Measurements from ENCODE around the gene EYA2.

The EYA2 gene

GRCh38 chr20:46933150-46933549, 38.5 kb downstream of the EYA2 start:
- DNase-seq: no peak

GRCh38 chr20:46934746-46935287, 40.2 kb downstream of the EYA2 start:
- no peak for DNase-seq

GRCh38 chr20:46935394-46936017, 40.9 kb downstream of the EYA2 start:
- no peak for DNase-seq

- DNase-seq: no peak
Observed at GRCh38 chr20:46936415-46937156, 41.9 kb downstream of the EYA2 start.

- no peak for DNase-seq
Observed at GRCh38 chr20:46937157-46937523, 42.5 kb downstream of the EYA2 start.

GRCh38 chr20:46937533-46938226, 43.0 kb downstream of the EYA2 start:
- DNase-seq: no peak

- DNase-seq: no peak
Observed at GRCh38 chr20:46938434-46938833, 43.8 kb downstream of the EYA2 start.

GRCh38 chr20:46939031-46939965, 44.7 kb downstream of the EYA2 start:
- no peak for DNase-seq

GRCh38 chr20:46940616-46941015, 46.0 kb downstream of the EYA2 start:
- DNase-seq: no peak

- no peak for DNase-seq
Observed at GRCh38 chr20:46941404-46941803, 46.8 kb downstream of the EYA2 start.

- DNase-seq: no peak
Observed at GRCh38 chr20:46943861-46944591, 49.4 kb downstream of the EYA2 start.

GRCh38 chr20:46945465-46945864, 50.8 kb downstream of the EYA2 start:
- DNase-seq: no peak

GRCh38 chr20:46946181-46946624, 51.6 kb downstream of the EYA2 start:
- DNase-seq: no peak

- DNase-seq: no peak
Observed at GRCh38 chr20:46946796-46947195, 52.2 kb downstream of the EYA2 start.

GRCh38 chr20:46948081-46948480, 53.4 kb downstream of the EYA2 start:
- no peak for DNase-seq

- DNase-seq: no peak
Observed at GRCh38 chr20:46951405-46951804, 56.8 kb downstream of the EYA2 start.

- DNase-seq: no peak
Observed at GRCh38 chr20:46951840-46952497, 57.3 kb downstream of the EYA2 start.

- DNase-seq: no peak
Observed at GRCh38 chr20:46953596-46953995, 59.0 kb downstream of the EYA2 start.

GRCh38 chr20:46954490-46955038, 59.9 kb downstream of the EYA2 start:
- no peak for DNase-seq

GRCh38 chr20:46955601-46956556, 61.2 kb downstream of the EYA2 start:
- DNase-seq: no peak

Measured in CD4-positive, alpha-beta T cell treated with Interleukin-6 for 4 hours (primary cell).